GM23248 (cell line): Measurements from ENCODE around the gene ANTKMT. TPM values are rescaled to one million over a fixed set of nuclear protein-coding genes. Genes with fewer than 3 reads are reported as not detected.
A peak's percentile ranks its signal among the peaks of the same experiment; 100 is the strongest.

Experiments
- DNase-seq: peaks from one replicate; pipeline ENCODE4 v3.0.0-alpha.2; 2015
- H2AFZ ChIP-seq: fragments of 200-600 bp; sonication (generic); 2 replicates; pipeline ENCODE4 v1.6.1; 2016; ENCODE audit warnings: antibody characterized with exemption
- H3F3A ChIP-seq: fragments of 200-600 bp; sonication (generic); 2 replicates; pipeline ENCODE4 v1.6.1; 2016; ENCODE audit warnings: mild to moderate bottlenecking, antibody characterized with exemption, mixed run types; ENCODE audit not compliant: insufficient read depth
- H3K27ac ChIP-seq: fragments of 200-600 bp; sonication (generic); 2 replicates; pipeline ENCODE4 v1.5.1; 2016; ENCODE audit warnings: mild to moderate bottlenecking
- H3K27me3 ChIP-seq: fragments of 200-600 bp; sonication (generic); replicated peaks from 2 replicates; pipeline ENCODE4 v1.6.1; 2016; ENCODE audit warnings: mild to moderate bottlenecking; ENCODE audit not compliant: insufficient read depth
- H3K36me3 ChIP-seq: fragments of 200-600 bp; sonication (generic); 2 replicates; pipeline ENCODE4 v1.6.1; 2016; ENCODE audit warnings: low read depth, mild to moderate bottlenecking
- H3K4me1 ChIP-seq: fragments of 200-600 bp; sonication (generic); 2 replicates; pipeline ENCODE4 v1.6.1; 2016; ENCODE audit warnings: mild to moderate bottlenecking; ENCODE audit not compliant: insufficient read depth
- H3K4me2 ChIP-seq: fragments of 200-600 bp; sonication (generic); one replicate; pipeline ENCODE4 v1.6.1; 2016; ENCODE audit warnings: mild to moderate bottlenecking; ENCODE audit not compliant: unreplicated experiment
- H3K4me3 ChIP-seq: fragments of 200-600 bp; sonication (generic); 2 replicates; pipeline ENCODE4 v1.5.1; 2016; ENCODE audit warnings: mild to moderate bottlenecking
- H3K79me2 ChIP-seq: fragments of 200-600 bp; sonication (generic); 2 replicates; pipeline ENCODE4 v1.6.1; 2016; ENCODE audit warnings: mild to moderate bottlenecking; ENCODE audit not compliant: insufficient read depth
- H3K9ac ChIP-seq: fragments of 200-600 bp; sonication (generic); 2 replicates; pipeline ENCODE4 v1.6.1; 2016; ENCODE audit warnings: mild to moderate bottlenecking
- H3K9me2 ChIP-seq: fragments of 200-600 bp; sonication (generic); 2 replicates; pipeline ENCODE4 v1.6.1; 2016; ENCODE audit warnings: mixed run types, mild to moderate bottlenecking, moderate library complexity; ENCODE audit not compliant: insufficient read depth
- H3K9me3 ChIP-seq: fragments of 200-600 bp; sonication (generic); one replicate; pipeline ENCODE4 v1.6.1; 2017; ENCODE audit warnings: low read depth
- H4K20me1 ChIP-seq: fragments of 200-600 bp; sonication (generic); 2 replicates; pipeline ENCODE4 v1.6.0; 2016; ENCODE audit not compliant: insufficient read depth
- EZH2 ChIP-seq: fragments of 200-600 bp; sonication (generic); IDR thresholded peaks from 2 replicates; pipeline ENCODE4 v1.6.1; 2018; ENCODE audit warnings: antibody characterized with exemption, mild to moderate bottlenecking; ENCODE audit not compliant: insufficient read depth, poor library complexity, severe bottlenecking
- EZH2phosphoT487 ChIP-seq: fragments of 200-600 bp; sonication (generic); IDR thresholded peaks from 2 replicates; pipeline ENCODE4 v1.6.1; 2018; ENCODE audit warnings: antibody characterized with exemption, moderate library complexity, mild to moderate bottlenecking, low read depth; ENCODE audit not compliant: insufficient read depth
- WGBS, 2 experiments: methylation state at CpG; one replicate each; pipeline ENCODE4 v1.1.6; 2015 to 2017; ENCODE audit warnings: low lambda C conversion rate in 2 of 2, low coverage in 1 of 2; ENCODE audit errors: missing lambda C conversion rate in 2 of 2; 5-methylcytosine and 5-hydroxymethylcytosine counted together
- in situ Hi-C: fragments of 300-500 bp; cut with MboI; formaldehyde crosslinking; loops from 2 replicates; pipeline ENCODE4 v1.15.0; 2020
- polyA plus RNA-seq: library from polyadenylated mRNA; unstranded; fragments of >200 nt; fragmentation: Nextera tagmentation; extraction: Ambion mirVana; gene quantifications from 2 replicates; pipeline ENCODE4 v1.2.1, GENCODE V29; 2016
- total RNA-seq: library from RNA; depleted of rRNA; stranded (reverse); fragments of >200 nt; shearing (Covaris generic); gene quantifications from 2 replicates; pipeline ENCODE4 v1.2.3, GENCODE V29; 2014

The ANTKMT gene
- total and polyA plus RNA-seq, 2 experiments from 2014 or later = 33.5 to 34.8 TPM

DNA sequence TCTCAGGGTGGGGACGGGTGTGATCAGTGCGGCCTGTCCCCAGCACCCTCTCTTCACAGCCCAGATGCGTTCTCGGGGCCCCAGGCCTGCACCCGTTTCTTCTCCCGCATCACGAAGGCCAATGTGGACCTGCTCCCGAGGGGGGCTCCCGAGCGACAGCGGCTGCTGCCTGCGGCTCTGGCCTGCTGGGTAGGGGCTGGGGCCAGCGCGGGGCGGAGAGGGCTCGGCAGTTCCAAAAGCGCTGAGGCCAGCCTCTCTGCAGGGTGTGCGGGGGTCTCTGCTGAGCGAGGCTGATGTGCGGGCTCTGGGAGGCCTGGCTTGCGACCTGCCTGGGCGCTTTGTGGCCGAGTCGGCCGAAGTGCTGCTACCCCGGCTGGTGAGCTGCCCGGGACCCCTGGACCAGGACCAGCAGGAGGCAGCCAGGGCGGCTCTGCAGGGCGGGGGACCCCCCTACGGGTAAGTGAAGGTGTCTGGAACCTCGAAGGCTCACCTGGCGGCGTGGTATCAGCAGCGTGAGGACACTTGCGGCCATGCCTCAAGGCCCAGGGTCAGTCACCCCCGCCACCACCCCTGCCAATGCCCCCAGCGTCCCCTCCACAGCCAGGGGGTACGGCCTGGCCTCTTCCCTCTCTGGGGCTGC, 44.0 kb downstream of the ANTKMT start:
- in situ Hi-C loops = no loop called here
- no peaks in the 10 kb centered on the region for H3K9me3 ChIP-seq
- H2AFZ ChIP-seq = no peak overlapping the region
- no peaks in the 10 kb centered on the region for H3F3A ChIP-seq
- H3K4me3 ChIP-seq = no peak overlapping the region
- WGBS, 2 experiments = 59 to 62% methylated on average over 14 to 35 of the region's 38 CpGs
- no peaks in the 10 kb centered on the region for H3K79me2 ChIP-seq
- DNase-seq = no peak
- no peak overlapping the region for H3K27ac ChIP-seq
- H3K27me3 ChIP-seq = no peaks in the 10 kb centered on the region
- H3K4me1 ChIP-seq = no peaks in the 10 kb centered on the region
- no peaks in the 10 kb centered on the region for H3K9me2 ChIP-seq
- H3K4me2 ChIP-seq = no peak overlapping the region
- no peak for TF ChIP-seq EZH2
- TF ChIP-seq EZH2phosphoT487 = no peak
- H3K36me3 ChIP-seq = no peaks in the 10 kb centered on the region
- no peaks in the 10 kb centered on the region for H4K20me1 ChIP-seq
- no peak overlapping the region for H3K9ac ChIP-seq

GRCh38 chr16:765488-765865, 44.5 kb downstream of the ANTKMT start:
- no peaks in the 10 kb centered on the region for H3F3A ChIP-seq
- no peaks in the 10 kb centered on the region for H3K79me2 ChIP-seq
- no peak overlapping the region for H3K27ac ChIP-seq
- in situ Hi-C loops = no loop called here
- no peaks in the 10 kb centered on the region for H3K4me1 ChIP-seq
- no peaks in the 10 kb centered on the region for H3K27me3 ChIP-seq
- WGBS, 2 experiments = 85 to 91% methylated on average over 7 to 29 of the region's 29 CpGs
- H3K4me3 ChIP-seq = no peak overlapping the region
- H3K9me2 ChIP-seq = no peaks in the 10 kb centered on the region
- no peaks in the 10 kb centered on the region for H4K20me1 ChIP-seq
- no peaks in the 10 kb centered on the region for H3K36me3 ChIP-seq
- TF ChIP-seq EZH2 = no peak
- no peak for TF ChIP-seq EZH2phosphoT487
- no peak overlapping the region for H2AFZ ChIP-seq
- no peaks in the 10 kb centered on the region for H3K9me3 ChIP-seq
- no peak overlapping the region for H3K9ac ChIP-seq
- H3K4me2 ChIP-seq = no peak overlapping the region
- no peak for DNase-seq

DNA sequence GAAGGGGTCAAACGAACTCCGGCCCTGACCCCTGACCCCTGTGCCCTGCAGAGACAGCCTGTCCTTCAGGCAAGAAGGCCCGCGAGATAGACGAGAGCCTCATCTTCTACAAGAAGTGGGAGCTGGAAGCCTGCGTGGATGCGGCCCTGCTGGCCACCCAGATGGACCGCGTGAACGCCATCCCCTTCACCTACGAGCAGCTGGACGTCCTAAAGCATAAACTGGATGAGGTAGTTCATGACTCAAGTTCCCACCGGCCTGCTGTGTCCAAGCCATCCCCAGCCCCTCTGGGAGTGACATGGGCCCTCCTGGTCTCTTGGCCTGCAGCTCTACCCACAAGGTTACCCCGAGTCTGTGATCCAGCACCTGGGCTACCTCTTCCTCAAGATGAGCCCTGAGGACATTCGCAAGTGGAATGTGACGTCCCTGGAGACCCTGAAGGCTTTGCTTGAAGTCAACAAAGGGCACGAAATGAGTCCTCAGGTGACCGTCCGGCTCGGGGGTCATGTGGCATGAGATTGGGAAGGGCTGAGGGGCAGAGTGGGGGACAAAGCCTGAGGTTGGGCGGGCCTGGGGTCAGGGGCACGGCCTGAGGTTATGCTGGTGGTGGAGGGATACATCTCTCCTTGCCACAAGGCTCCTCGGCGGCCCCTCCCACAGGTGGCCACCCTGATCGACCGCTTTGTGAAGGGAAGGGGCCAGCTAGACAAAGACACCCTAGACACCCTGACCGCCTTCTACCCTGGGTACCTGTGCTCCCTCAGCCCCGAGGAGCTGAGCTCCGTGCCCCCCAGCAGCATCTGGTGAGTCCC, 45.3 kb downstream of the ANTKMT start:
- Histone ChIP-seq H3K4me2 (no peak overlapping the region), H3K9me2 (no peaks in the 10 kb centered on the region), H3F3A (no peaks in the 10 kb centered on the region), H3K27me3 (no peaks in the 10 kb centered on the region), H3K27ac (no peak overlapping the region), H2AFZ (no peak overlapping the region), H3K9me3 (no peaks in the 10 kb centered on the region), H3K4me1 (no peaks in the 10 kb centered on the region), H3K36me3 (no peaks in the 10 kb centered on the region), H4K20me1 (no peaks in the 10 kb centered on the region), H3K79me2 (no peaks in the 10 kb centered on the region), H3K4me3 (no peak overlapping the region), H3K9ac (no peak overlapping the region)
- WGBS, 2 experiments = 55 to 62% methylated on average over 25 to 29 of the region's 29 CpGs
- no peak for TF ChIP-seq EZH2
- no peak for TF ChIP-seq EZH2phosphoT487
- in situ Hi-C loops = no loop called here
- DNase-seq = peak; percentile 29

DNA sequence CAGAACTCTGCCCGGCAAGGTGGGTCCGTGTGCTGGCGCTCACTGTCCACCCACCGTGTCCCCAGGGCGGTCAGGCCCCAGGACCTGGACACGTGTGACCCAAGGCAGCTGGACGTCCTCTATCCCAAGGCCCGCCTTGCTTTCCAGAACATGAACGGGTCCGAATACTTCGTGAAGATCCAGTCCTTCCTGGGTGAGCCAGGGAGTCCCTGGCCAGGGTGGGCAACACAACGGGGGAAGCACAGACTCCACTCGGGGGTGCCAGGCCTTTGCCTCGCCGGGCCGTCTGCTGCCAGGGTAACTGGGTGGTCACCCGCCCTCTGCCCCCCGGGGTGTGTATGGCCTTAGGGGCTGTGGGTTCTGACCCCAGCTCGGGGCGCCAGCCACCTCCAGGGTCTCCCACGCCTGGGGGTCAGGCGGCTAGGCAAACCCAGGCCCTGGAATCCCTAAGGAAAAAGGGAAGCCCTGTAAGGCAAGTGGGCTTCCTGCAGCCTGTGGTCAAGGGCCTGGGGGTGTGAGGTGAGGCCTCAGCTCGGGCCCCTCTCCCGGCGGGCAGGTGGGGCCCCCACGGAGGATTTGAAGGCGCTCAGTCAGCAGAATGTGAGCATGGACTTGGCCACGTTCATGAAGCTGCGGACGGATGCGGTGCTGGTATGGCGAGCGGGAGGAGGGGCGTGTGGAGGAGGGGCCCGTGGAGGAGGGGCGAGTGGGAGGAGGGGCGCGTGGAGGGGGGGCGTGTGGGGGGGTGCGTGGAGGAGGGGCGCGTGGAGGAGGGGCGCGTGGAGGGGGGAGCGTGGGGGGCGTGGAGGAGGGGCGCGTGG, 46.1 kb downstream of the ANTKMT start:
- Histone ChIP-seq H3K4me2 (no peak overlapping the region), H3K4me1 (no peaks in the 10 kb centered on the region), H3F3A (no peaks in the 10 kb centered on the region), H3K9me2 (no peaks in the 10 kb centered on the region), H3K9me3 (no peaks in the 10 kb centered on the region), H3K4me3 (no peak overlapping the region), H3K36me3 (no peaks in the 10 kb centered on the region), H2AFZ (no peak overlapping the region), H3K27ac (no peak overlapping the region), H4K20me1 (no peaks in the 10 kb centered on the region), H3K79me2 (no peaks in the 10 kb centered on the region), H3K9ac (no peak overlapping the region), H3K27me3 (no peaks in the 10 kb centered on the region)
- WGBS, 2 experiments = 61 to 65% methylated on average over 32 to 47 of the region's 48 CpGs
- TF ChIP-seq EZH2 = no peak
- no peak for TF ChIP-seq EZH2phosphoT487
- in situ Hi-C loops = no loop called here
- peak; percentile 28 for DNase-seq
